ENCODE data around the gene ATP6V0A4.

- TF ChIP-seq EZH2 (IDR thresholded peaks at IDR 0.05; ENCODE audit: insufficient read depth, poor library complexity, severe bottlenecking) (no peak), EZH2phosphoT487 (IDR thresholded peaks at IDR 0.05; ENCODE audit: insufficient read depth, low read depth) (no peak)
These were observed 87.2 kb downstream of the ATP6V0A4 start for GRCh38 chr7:138710536-138711385.

All from GM23248 (cell line).